Liver (tissue), 2 donors: Measurements from ENCODE around the gene RPGRIP1.

ENCODE experiments used
- FOXA2 ChIP-seq: IDR thresholded peaks from 2 replicates; pipeline ENCODE4 v1.6.1; 2016; ENCODE audit warnings: antibody characterized with exemption
- TF ChIP-seq, protein P1 (sequence below): fragments of 150-350 bp; IDR thresholded peaks from 2 replicates; pipeline ENCODE4 v1.5.1; 2017; ENCODE audit warnings: improper control_type of control experiment, low read depth, low read length; ENCODE audit not compliant: missing input control
- donor health status: healthy.

DNA sequence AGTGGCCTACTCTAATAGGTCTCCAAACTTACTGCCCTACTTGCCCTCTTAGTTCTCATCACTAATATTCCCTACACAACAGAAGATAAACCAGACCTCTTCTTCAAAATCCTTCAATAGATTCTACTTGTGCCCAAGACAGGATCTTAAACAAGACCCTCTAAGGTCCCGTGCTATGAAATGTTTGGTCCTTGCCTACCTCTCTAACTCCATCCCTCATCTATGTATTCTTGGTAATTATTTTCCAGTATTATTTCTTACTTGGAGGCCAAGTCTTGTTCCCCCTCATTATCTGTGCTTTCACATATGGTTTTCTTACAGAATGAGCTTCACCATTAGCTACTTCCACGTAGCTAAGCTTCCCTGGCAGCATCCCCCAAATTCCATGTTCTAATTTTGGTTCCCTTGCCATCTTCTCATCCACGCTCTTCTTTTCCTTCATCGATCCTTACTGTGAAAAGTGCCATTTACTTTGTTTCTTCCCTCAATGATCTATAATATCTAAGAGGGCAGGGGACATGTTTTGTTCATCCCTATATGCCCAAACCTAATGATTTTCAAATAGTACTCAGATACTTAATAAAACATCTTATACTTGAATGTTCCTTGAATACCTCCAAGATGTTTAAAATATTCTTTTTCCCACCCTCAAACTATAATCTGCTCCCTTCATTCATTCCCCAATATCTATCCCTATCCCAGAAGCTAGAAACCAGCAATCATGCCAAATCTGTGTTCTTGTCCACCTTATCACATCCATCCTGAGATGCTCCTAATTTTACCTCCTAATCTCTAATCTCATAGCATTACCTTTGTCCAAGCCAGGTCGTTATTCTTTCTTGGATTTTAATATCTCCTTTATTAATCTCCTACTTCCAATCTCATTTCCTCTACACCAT is 20.7 kb upstream of the RPGRIP1 start:
- TF ChIP-seq, protein P1, sequence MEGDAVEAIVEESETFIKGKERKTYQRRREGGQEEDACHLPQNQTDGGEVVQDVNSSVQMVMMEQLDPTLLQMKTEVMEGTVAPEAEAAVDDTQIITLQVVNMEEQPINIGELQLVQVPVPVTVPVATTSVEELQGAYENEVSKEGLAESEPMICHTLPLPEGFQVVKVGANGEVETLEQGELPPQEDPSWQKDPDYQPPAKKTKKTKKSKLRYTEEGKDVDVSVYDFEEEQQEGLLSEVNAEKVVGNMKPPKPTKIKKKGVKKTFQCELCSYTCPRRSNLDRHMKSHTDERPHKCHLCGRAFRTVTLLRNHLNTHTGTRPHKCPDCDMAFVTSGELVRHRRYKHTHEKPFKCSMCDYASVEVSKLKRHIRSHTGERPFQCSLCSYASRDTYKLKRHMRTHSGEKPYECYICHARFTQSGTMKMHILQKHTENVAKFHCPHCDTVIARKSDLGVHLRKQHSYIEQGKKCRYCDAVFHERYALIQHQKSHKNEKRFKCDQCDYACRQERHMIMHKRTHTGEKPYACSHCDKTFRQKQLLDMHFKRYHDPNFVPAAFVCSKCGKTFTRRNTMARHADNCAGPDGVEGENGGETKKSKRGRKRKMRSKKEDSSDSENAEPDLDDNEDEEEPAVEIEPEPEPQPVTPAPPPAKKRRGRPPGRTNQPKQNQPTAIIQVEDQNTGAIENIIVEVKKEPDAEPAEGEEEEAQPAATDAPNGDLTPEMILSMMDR: no peak
- no peak for TF ChIP-seq FOXA2
